Testis (tissue), 2 donors: ENCODE results near the gene AIPL1.

Experiments used
- CTCF ChIP-seq, 3 experiments: fragments of 450-650 bp in 2 of 3; fragments of 200-600 bp in 1 of 3; sonication (generic) in 1 of 3; IDR thresholded peaks; one replicate each; pipeline ENCODE4 v1.5.1; 2016 to 2019; ENCODE audit warnings: antibody characterized with exemption in 3 of 3, mild to moderate bottlenecking in 2 of 3, moderate library complexity in 1 of 3
- POLR2A ChIP-seq: fragments of 450-650 bp; IDR thresholded peaks from one replicate; pipeline ENCODE4 v1.6.1; 2017; ENCODE audit warnings: antibody characterized with exemption, mild to moderate bottlenecking, moderate library complexity

GRCh38 chr17:6415616-6416015 lies 19.3 kb downstream of the AIPL1 start:
- TF ChIP-seq CTCF (IDR thresholded peaks at IDR 0.05), result no peak
- no peak for TF ChIP-seq POLR2A
